Upper lobe of left lung (tissue), 4 donors: ENCODE measurements around the gene CCDC148.

ENCODE experiments used
- POLR2A ChIP-seq, 4 donors: fragments of 450-650 bp; IDR thresholded peaks; one replicate each; pipeline ENCODE4 v1.5.1; 2016 to 2017; ENCODE audit warnings: antibody characterized with exemption in 4 of 4, mild to moderate bottlenecking in 2 of 4
- TF ChIP-seq, protein P1 (sequence below), 6 experiments: fragments of 450-650 bp in 4 of 6; fragments of 200-600 bp in 2 of 6; sonication (generic) in 2 of 6; IDR thresholded peaks; one replicate each; pipeline ENCODE4 v1.5.1; 2016 to 2019; ENCODE audit warnings: antibody characterized with exemption in 6 of 6

DNA sequence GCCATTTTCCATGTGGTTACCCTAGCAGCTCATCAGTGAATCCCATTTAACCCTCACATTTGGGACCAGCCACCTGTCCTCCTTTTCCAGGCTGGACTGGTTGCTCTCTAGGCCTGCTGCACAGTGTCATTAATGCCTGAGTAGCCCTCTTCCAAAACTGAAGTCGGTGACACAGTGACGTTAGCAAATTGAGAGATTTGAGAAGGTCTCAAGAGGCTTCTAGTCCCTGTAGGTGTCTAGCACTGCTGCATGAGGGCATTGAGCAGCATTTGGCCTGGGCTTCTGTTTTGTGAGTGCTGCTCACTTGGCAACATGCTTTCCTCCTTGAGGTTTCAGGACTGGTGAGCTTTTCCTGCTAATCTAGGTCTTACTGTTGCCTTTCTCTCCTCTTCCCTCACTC, 36.9 kb upstream of the CCDC148 start:
- TF ChIP-seq, protein P1, sequence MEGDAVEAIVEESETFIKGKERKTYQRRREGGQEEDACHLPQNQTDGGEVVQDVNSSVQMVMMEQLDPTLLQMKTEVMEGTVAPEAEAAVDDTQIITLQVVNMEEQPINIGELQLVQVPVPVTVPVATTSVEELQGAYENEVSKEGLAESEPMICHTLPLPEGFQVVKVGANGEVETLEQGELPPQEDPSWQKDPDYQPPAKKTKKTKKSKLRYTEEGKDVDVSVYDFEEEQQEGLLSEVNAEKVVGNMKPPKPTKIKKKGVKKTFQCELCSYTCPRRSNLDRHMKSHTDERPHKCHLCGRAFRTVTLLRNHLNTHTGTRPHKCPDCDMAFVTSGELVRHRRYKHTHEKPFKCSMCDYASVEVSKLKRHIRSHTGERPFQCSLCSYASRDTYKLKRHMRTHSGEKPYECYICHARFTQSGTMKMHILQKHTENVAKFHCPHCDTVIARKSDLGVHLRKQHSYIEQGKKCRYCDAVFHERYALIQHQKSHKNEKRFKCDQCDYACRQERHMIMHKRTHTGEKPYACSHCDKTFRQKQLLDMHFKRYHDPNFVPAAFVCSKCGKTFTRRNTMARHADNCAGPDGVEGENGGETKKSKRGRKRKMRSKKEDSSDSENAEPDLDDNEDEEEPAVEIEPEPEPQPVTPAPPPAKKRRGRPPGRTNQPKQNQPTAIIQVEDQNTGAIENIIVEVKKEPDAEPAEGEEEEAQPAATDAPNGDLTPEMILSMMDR (IDR thresholded peaks at IDR 0.05) = no peak
- no peak for TF ChIP-seq POLR2A (IDR thresholded peaks at IDR 0.05)
